Heart left ventricle (tissue), 13 donors: Measurements from ENCODE around the gene ELMO2.

Source experiments
- POLR2A ChIP-seq, 2 donors: fragments of 450-650 bp; IDR thresholded peaks; one replicate each; pipeline ENCODE4 v1.6.1; 2017; ENCODE audit warnings: antibody characterized with exemption in 2 of 2, mild to moderate bottlenecking in 2 of 2, moderate library complexity in 2 of 2
- TF ChIP-seq, protein P1 (sequence below), 12 donors: fragments of 200-600 bp; sonication (generic) in 4 of 12; IDR thresholded peaks; one replicate each; pipeline versions ENCODE4 v1.5.0 to v1.8.0; 2018 to 2022; ENCODE audit warnings: antibody characterized with exemption in 12 of 12, mild to moderate bottlenecking in 5 of 12
- donor health status: ischemic (EF 13 %, LVEDD 7.1; RV severe dilation, severe dysfunction).
- donor health status: DM: no; HTN: yes; CAD: no.
- donor health status: DM: no; HTN: no; CAD: no.
- donor health status: ischemic (EF 25% LVEDD 6.9; RV normal size, moderate dysfunction).
- donor health status: ischemic (EF 25% LVEDD 5.7; RV mildly dilated, moderate dysfunction).
- donor health status: ischemic (EF 35%, LVEDD 5.7; RV mildly dilated, moderate dysfunction).
- donor health status: nonischemic (EF 11% LVEDD 7.7; RV severe dilation, severe dysfunction).
- donor health status: DM: yes; HTN: yes; CAD: no.
- donor health status: PGD.
- donor health status: ischemic (EF 29% LVEDD 5.4; RV normal size, mild dysfunction).
- donor health status: nonischemic (EF 23%, LVEDD 6.1; RV moderate dilation, normal function).

DNA sequence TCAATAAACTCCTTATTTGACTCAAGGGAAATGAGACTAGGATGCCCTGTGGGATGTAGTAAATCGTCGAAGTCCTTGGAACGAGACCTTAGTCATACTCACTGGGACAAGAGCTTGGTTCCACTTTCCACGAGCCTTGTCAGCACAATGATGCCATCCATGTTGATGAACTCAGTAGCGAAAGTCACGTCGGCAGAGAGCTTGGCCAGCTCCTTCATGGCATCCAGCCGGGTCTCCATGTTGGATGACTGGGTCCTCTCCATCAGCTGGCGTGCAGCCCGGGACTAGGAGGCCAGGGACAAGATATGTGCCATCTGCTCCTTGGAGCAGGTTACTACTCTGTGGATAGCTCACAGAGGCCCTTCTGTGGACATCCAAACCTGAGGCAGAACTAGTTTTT is 17.5 kb downstream of the ELMO2 start:
- TF ChIP-seq POLR2A (IDR thresholded peaks at IDR 0.05), result no peak
- TF ChIP-seq, protein P1, sequence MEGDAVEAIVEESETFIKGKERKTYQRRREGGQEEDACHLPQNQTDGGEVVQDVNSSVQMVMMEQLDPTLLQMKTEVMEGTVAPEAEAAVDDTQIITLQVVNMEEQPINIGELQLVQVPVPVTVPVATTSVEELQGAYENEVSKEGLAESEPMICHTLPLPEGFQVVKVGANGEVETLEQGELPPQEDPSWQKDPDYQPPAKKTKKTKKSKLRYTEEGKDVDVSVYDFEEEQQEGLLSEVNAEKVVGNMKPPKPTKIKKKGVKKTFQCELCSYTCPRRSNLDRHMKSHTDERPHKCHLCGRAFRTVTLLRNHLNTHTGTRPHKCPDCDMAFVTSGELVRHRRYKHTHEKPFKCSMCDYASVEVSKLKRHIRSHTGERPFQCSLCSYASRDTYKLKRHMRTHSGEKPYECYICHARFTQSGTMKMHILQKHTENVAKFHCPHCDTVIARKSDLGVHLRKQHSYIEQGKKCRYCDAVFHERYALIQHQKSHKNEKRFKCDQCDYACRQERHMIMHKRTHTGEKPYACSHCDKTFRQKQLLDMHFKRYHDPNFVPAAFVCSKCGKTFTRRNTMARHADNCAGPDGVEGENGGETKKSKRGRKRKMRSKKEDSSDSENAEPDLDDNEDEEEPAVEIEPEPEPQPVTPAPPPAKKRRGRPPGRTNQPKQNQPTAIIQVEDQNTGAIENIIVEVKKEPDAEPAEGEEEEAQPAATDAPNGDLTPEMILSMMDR (IDR thresholded peaks at IDR 0.05), result no peak
